Heart right ventricle (tissue), 16 donors: ENCODE data around the gene SUMF1. TPM values are rescaled to one million over a fixed set of nuclear protein-coding genes. Genes with fewer than 3 reads are reported as not detected.
A peak's percentile ranks its signal among the peaks of the same experiment; 100 is the strongest.

Experiments used
- ATAC-seq, 8 donors: fragments of 200-7000 bp; cut with Tn5 transposase; one replicate each; pipeline ENCODE4 v1.9.1; 2020; ENCODE audit warnings: mild to moderate bottlenecking in 8 of 8, moderate library complexity in 8 of 8, moderate number of reproducible peaks in 1 of 8
- DNase-seq, 2 donors: peaks; one replicate each; pipeline ENCODE4 v3.0.0-alpha.2; 2020
- H3K27ac ChIP-seq, 10 donors: fragments of 200-600 bp; sonication (generic) in 2 of 10; one replicate each; pipeline versions ENCODE4 v1.5.0 to v1.8.0; 2020 to 2022; ENCODE audit warnings: mild to moderate bottlenecking in 3 of 10
- H3K27me3 ChIP-seq, 7 donors: fragments of 200-600 bp; one replicate each; pipeline ENCODE4 v1.8.0; 2021 to 2022; ENCODE audit warnings: mild to moderate bottlenecking in 2 of 7
- H3K36me3 ChIP-seq, 9 donors: fragments of 200-600 bp; sonication (generic) in 1 of 9; one replicate each; pipeline versions ENCODE4 v1.5.0 to v1.8.0; 2020 to 2022; ENCODE audit warnings: mild to moderate bottlenecking in 2 of 9
- H3K4me1 ChIP-seq, 9 donors: fragments of 200-600 bp; sonication (generic) in 1 of 9; one replicate each; pipeline versions ENCODE4 v1.5.0 to v1.8.0; 2020 to 2022; ENCODE audit warnings: mild to moderate bottlenecking in 4 of 9
- H3K4me3 ChIP-seq, 10 donors: fragments of 200-600 bp; sonication (generic) in 2 of 10; one replicate each; pipeline versions ENCODE4 v1.5.0 to v1.8.0; 2020 to 2022; ENCODE audit warnings: mild to moderate bottlenecking in 7 of 10, moderate library complexity in 2 of 10
- H3K9me3 ChIP-seq, 11 donors: fragments of 200-600 bp in 10 of 11; sonication (generic) in 2 of 11; one replicate each; pipeline versions ENCODE4 v1.5.0 to v1.8.0; 2013 to 2022; ENCODE audit warnings: mild to moderate bottlenecking in 2 of 11, control low read depth in 1 of 11, moderate library complexity in 1 of 11
- CTCF ChIP-seq, 9 donors: fragments of 200-600 bp; sonication (generic) in 2 of 9; IDR thresholded peaks; one replicate each; pipeline versions ENCODE4 v1.5.0 to v1.8.0; 2021 to 2022; ENCODE audit warnings: antibody characterized with exemption in 9 of 9, mild to moderate bottlenecking in 5 of 9, moderate library complexity in 1 of 9
- WGBS, 2 donors: extraction: QIAGEN DNeasy Blood & Tissue Kit; methylation state at CpG; one replicate each; pipeline ENCODE4 v1.1.7; 2013; ENCODE audit warnings: inconsistent platforms in 1 of 2; 5-methylcytosine and 5-hydroxymethylcytosine counted together
- intact Hi-C, 10 donors: fragments of 100-400 bp; cut with DNase I; formaldehyde crosslinking; loops; one replicate each; pipeline versions ENCODE4 v1.11.1 to v1.14.2; 2022
- polyA plus RNA-seq, 2 donors: library from polyadenylated mRNA; stranded (reverse); fragments of 200-250 nt; gene quantifications; one replicate each; pipeline ENCODE4 v1.2.3, GENCODE V29; 2013
- total RNA-seq, 10 donors: library from RNA; stranded (reverse); fragmentation: NEBNext Ultra II Directional in 3 of 10; extraction: Animal tissue kit (Norgen Biotek cat#: 25700) in 3 of 10; gene quantifications; one replicate each; pipeline versions ENCODE4 v1.2.1 to v1.2.4, GENCODE V29; 2021 to 2023
- donor health status: Arrhythmogenic right ventricular cardiomyopathy.
- donor health status: ischemic (EF 13 %, LVEDD 7.1; RV severe dilation, severe dysfunction).
- donor health status: healthy with polysubstance abuse.
- donor health status: DM: no; HTN: yes; CAD: no.
- donor health status: DM: no; HTN: no; CAD: no.
- donor health status: ischemic (EF 25% LVEDD 6.9; RV normal size, moderate dysfunction).
- donor health status: ischemic (EF 25% LVEDD 5.7; RV mildly dilated, moderate dysfunction).
- donor health status: healthy.
- donor health status: DM: yes; HTN: yes; CAD: no.
- donor health status: Ischemic cardiomyopathy.
- donor health status: ischemic (EF 35%, LVEDD 5.7; RV mildly dilated, moderate dysfunction).
- donor health status: nonischemic (EF 11% LVEDD 7.7; RV severe dilation, severe dysfunction).
- donor health status: DM: yes; HTN: yes; CAD: no.
- donor health status: PGD.
- donor health status: ischemic (EF 29% LVEDD 5.4; RV normal size, mild dysfunction).
- donor health status: nonischemic (EF 23%, LVEDD 6.1; RV moderate dilation, normal function).

The SUMF1 gene
- total and polyA plus RNA-seq, 12 donors, result 3.7 to 15.1 (median 8.9) TPM

- Histone ChIP-seq H3K36me3 (peaks cover 0 to 37% (median 0%) of the 10 kb centered on the region in 9 donors), H3K4me1 (peaks cover 0 to 53% (median 39%) of the 10 kb centered on the region in 9 donors), H3K4me3 (peak overlapping the region in 7 of 10 donors; percentile 0 to 93 (median 79)), H3K27me3 (no peaks in the 10 kb centered on the region), H3K9me3 (no peaks in the 10 kb centered on the region), H3K27ac (peak overlapping the region in 2 of 10 donors; percentile 60 to 80)
- intact Hi-C loops, result loop anchor here in 8 of 10 donors (5.0 to 10.0 kb wide), 4 partner anchors 86 to 141 kb away; no protein-coding TSS in a partner anchor
- no peak for DNase-seq
- no peak for ATAC-seq
- no peak for TF ChIP-seq CTCF (IDR thresholded peaks at IDR 0.05)
- 72 to 76% methylated on average over 3 of the region's 3 CpGs for WGBS, 2 donors
These were observed 29.0 kb upstream of the SUMF1 start for GRCh38 chr3:4496087-4496452.

GRCh38 chr3:4495294-4496086 is 28.4 kb upstream of the SUMF1 start:
- Histone ChIP-seq H3K4me1 (peaks cover 0 to 53% (median 39%) of the 10 kb centered on the region in 9 donors), H3K9me3 (no peaks in the 10 kb centered on the region), H3K27me3 (no peaks in the 10 kb centered on the region), H3K27ac (peak overlapping the region in 8 of 10 donors; percentile 31 to 88 (median 64)), H3K36me3 (peaks cover 0 to 31% (median 0%) of the 10 kb centered on the region in 9 donors), H3K4me3 (peak overlapping the region in 9 of 10 donors; percentile 5 to 93 (median 76))
- intact Hi-C loops, result loop anchor here in 8 of 10 donors (5.0 to 10.0 kb wide), 4 partner anchors 87 to 141 kb away; no protein-coding TSS in a partner anchor
- TF ChIP-seq CTCF (IDR thresholded peaks at IDR 0.05), result no peak
- 58 to 66% methylated on average over 3 of the region's 3 CpGs for WGBS, 2 donors
- ATAC-seq (no peak), DNase-seq (no peak)

- no peak for DNase-seq
- Histone ChIP-seq H3K27me3 (no peaks in the 10 kb centered on the region), H3K27ac (peak overlapping the region in 8 of 10 donors; percentile 47 to 88 (median 64)), H3K36me3 (peaks cover 0 to 25% (median 0%) of the 10 kb centered on the region in 9 donors), H3K9me3 (no peaks in the 10 kb centered on the region), H3K4me3 (peak overlapping the region in 9 of 10 donors; percentile 68 to 93 (median 79)), H3K4me1 (peaks cover 0 to 53% (median 42%) of the 10 kb centered on the region in 9 donors)
- ATAC-seq, result no peak
- no peak for TF ChIP-seq CTCF (IDR thresholded peaks at IDR 0.05)
- intact Hi-C loops, result loop anchor here in 9 of 10 donors (5.0 to 10.0 kb wide), 7 partner anchors 37 to 143 kb away; no protein-coding TSS in a partner anchor
- WGBS, 2 donors, result 25 to 42% methylated on average over 4 of the region's 4 CpGs
These were observed 27.8 kb upstream of the SUMF1 start for GRCh38 chr3:4494895-4495264.
